Suppressor macrophage (primary cell): ENCODE data around the gene SIAH3.

Experiments
- DNase-seq, 4 experiments: peaks; one replicate each; pipeline ENCODE4 v3.0.0-alpha.2; 2020 to 2022

Gene SIAH3

GRCh38 chr13:45731455-45731854 lies 120.1 kb downstream of the SIAH3 start:
- DNase-seq = no peak

GRCh38 chr13:45728759-45729158 lies 122.8 kb downstream of the SIAH3 start:
- peak in 2 of 4 experiments; percentile 20 to 23 for DNase-seq
